ENCODE measurements around the gene KRTAP2-4.
"Not testable (repeated sequence)": the region's sequence is repeated elsewhere in the genome, so short reads cannot be mapped to it uniquely, and the experiment has no call there.

Gene KRTAP2-4

GRCh38 chr17:41069031-41069430, 3.4 kb upstream of the KRTAP2-4 start:
- no peak for DNase-seq

- no peak for DNase-seq
Measured at GRCh38 chr17:41067281-41067680, 1.6 kb upstream of the KRTAP2-4 start.

- DNase-seq = not testable (repeated sequence)
Measured at GRCh38 chr17:41065016-41065689, 526 bp downstream of the KRTAP2-4 start.

DNA sequence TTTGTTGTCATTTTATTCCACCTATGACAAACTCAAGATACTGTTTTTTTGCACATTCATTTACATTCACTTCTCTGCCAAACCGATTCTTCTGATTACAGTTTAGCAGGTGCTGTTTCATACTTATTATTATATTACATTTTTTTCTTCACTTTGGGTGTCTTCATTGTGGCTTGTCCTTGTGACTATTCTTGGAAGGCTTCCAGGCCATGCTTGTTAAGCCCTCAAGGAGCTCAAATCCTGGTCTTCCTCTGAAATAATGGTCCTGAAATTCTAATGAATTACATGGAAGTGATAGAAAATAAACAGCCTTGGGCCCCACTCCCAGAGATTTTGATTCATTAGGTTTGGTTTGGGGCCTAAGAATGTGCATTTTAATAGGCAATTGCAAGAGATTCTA, 1.4 kb downstream of the KRTAP2-4 start:
- no peak for DNase-seq

DNA sequence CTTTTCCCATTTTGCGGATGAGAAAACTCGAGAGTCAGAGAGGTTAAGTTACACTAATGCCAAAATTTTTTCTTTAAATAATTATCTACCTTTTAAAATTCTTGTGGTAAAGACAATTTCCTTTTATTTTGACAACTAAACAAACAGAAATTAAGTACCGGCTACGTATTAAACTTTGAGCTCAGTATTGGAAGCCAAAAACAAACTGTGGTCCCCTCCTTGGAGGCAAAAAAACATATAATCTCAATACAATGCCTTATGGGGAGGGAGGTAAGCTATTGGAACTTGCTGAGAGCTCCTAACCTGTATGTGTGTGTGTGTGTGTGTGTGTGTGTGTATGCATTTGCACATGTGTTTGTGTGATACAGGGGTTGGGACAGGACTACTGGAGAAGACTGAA, 2.2 kb downstream of the KRTAP2-4 start:
- DNase-seq = no peak

- no peak for DNase-seq
Measured at GRCh38 chr17:41061964-41062363, 3.7 kb downstream of the KRTAP2-4 start.

- peak; percentile 26 for DNase-seq
Measured at GRCh38 chr17:41060052-41060604, 5.6 kb downstream of the KRTAP2-4 start, which contains the start of gene KRTAP2-3. KRTAP2-3 (minus strand) TSS chr17:41060114; CDS start chr17:41060050, 64 bp downstream.

- not testable (repeated sequence) for DNase-seq
Measured at GRCh38 chr17:41059276-41060051, 6.2 kb downstream of the KRTAP2-4 start.

DNA sequence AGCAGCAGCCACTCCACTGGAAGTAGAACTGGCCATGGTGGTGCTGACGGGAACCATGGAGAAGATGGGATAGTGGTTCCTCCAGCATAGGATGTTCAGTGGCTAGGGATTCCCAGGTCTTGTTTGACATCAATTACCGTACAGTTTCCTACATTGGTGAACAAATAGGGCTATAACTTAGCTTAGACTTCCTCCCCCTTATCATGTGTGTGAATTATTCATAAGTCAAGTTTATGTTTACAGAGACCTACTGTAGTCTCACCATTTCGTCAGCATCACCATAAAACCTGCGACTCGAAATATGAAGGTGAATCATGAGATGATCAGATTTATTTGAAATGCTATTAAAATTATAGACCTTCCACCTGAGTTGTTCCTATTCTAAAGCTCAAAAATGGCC, 6.9 kb downstream of the KRTAP2-4 start:
- DNase-seq = no peak

- no peak for DNase-seq
Measured at GRCh38 chr17:41057547-41057946, 8.1 kb downstream of the KRTAP2-4 start.

DNA sequence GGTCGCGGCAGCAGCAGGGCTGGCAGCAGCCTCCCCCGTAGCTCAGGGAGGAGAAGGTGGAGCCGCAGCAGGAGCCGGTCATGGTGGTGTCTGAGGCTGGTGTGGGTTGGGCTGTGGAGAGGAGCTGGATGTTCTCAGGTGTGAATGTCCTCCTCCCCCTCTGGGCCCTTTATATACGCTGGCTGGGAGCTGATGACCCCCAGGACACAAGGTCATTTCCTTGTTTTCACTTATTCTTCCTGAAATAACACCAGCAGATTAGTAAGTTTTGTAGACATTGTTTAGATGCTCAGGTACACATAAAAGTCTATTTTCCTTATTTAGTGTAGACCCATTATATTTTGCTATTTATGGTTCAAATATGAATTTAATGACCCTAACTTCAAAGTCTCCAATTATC, 10.5 kb downstream of the KRTAP2-4 start, which contains the start of gene KRTAP2-2:
Gene KRTAP2-2, minus strand, starts transcription at position 101 of the 400 bp plus-strand sequence. Its CDS starts 19 bp downstream, at position 82.
- not testable (repeated sequence) for DNase-seq

DNA sequence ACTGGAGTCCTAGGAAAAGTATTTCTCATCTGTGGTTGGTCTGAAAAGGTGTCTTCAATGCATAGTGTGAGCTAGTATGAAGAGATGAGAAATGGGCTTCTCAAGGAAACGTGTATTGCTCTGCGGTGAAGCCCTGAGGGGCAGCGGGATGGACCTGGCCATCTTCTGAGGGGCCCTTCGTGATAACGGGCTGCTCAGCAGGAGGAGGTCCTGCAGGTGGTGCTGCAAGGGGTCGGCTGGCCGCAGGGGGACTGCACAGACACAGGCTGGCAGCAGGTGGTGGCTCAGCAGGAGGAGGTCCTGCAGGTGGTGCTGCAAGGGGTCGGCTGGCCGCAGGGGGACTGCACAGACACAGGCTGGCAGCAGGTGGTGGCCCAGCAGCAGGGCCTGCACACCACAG, 11.1 kb downstream of the KRTAP2-4 start:
- not testable (repeated sequence) for DNase-seq

DNA sequence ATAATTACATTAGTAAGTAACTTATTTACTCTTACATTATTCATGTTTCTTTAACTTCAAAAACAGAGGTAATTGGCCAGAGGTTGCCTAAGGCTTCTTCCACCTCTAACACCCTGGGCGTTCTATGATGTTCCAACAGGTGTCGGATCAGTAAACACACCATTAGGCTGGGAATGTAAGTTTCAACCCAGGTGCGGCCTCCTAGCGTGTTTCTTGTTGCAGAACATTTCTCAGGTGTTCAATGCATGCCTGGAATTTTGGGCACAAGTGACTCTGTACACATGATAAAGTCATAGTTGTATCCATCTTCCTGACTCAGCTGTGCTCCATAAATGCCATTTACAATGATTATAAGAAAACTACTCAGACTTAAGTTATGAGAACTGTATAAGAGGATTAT, 11.7 kb downstream of the KRTAP2-4 start:
- DNase-seq = no peak

- no peak for DNase-seq
Measured at GRCh38 chr17:41052566-41052965, 13.1 kb downstream of the KRTAP2-4 start.

DNA sequence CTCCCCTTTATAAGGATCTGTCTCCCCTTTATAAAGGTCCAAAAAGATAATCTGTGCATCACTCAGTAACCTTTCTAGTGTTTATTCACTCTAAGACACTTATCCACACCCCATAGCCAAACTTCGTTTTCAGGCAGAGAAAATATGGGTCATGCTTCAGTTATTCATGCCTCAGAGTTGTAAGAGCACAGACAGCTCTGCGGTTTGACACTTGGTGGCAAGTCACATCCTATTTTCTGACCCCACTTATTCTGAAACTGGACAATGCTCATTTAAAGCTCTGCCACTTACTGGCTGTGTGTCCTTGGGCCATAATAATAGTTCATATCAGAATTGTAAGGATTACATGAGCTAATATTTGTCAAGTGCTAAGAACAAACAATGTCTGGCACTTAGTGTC, 16.6 kb downstream of the KRTAP2-4 start:
- no peak for DNase-seq

GRCh38 chr17:41048441-41048840, 17.2 kb downstream of the KRTAP2-4 start:
- DNase-seq = peak; percentile 20

DNA sequence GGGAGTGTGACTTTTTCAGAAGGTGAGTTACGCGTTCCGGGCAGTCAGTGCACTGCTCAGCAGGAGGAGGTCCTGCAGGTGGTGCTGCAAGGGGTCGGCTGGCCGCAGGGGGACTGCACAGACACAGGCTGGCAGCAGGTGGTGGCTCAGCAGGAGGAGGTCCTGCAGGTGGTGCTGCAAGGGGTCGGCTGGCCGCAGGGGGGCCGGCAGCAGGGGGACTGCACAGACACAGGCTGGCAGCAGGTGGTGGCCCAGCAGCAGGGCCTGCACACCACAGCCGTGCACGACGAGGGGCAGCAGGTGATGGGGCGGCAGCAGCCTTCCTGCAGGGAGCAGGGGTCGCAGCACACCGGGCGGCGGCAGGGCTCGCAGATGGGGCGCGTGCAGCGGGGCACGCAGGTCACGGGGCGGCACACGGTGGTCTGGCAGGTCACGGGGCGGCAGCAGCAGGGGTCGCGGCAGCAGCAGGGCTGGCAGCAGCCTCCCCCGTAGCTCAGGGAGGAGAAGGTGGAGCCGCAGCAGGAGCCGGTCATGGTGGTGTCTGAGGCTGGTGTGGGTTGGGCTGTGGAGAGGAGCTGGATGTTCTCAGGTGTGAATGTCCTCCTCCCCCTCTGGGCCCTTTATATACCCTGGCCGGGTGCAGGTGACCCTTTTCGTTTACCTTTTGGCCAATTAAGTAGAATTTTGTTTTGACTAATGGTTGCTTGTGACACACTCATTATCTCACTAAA, 18.8 kb downstream of the KRTAP2-4 start, which contains the start of gene KRTAP2-1:
Gene KRTAP2-1, minus strand, starts transcription at position 582 of the 731 bp plus-strand sequence. Its CDS starts 49 bp downstream, at position 533.
- not testable (repeated sequence) for DNase-seq

DNA sequence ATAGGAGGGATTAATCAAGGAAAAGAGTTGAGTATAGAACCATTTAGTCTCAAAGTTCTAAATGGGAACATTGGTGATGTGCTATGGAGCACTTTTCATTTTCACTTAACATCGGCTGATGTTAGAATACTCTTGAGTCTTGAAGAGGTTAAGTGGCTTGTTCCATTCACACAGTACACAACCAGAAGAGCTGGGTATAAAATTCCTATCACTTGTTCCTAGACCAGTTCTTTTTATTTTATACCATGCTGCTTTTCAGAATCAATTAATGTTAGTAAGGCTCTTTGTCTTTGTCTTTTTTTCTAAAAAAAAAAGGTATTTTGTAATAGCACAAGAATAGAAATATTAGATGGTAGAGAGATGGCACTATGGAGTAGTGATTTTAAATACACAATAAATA, 22.7 kb downstream of the KRTAP2-4 start:
- no peak for DNase-seq

DNA sequence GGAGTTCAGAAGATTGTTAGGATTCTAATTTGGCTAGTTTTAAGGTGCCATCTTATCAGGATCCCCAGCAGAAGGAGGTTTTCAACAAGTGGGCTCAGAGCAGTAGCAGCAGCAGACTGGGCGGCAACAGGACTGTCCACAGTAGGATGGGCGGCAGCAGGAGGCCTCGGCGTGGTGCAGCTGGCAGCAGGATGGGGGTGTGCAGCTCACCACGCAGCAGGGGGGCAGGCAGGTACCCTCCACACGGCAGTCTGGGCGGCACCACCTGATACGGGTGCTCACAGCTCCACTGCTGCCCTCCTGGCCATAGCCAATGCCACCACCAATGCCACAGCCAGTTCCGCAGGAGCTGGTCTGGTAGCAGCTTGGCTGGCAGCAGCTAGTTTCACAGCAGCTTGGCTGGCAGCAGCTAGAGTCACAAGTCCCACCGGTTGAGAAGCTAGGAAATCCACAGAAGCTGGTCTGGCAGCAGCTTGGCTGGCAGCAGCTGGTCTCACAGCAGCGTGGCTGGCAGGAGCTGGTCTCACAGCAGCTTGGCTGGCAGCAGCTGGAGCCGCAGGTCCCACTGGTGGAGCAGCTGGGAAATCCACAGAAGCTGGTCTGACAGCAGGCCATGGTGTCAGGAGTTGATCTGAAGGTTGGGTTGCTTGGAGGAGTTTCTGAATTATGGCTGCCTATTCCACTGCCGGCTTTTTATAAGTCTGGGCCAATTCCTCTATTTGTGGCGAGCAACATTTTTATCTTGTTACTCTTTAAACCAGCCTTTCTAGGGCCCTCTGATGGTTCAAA, 24.7 kb downstream of the KRTAP2-4 start, which contains the start of gene KRTAP1-1:
Gene KRTAP1-1, minus strand, starts transcription at position 668 of the 789 bp plus-strand sequence. Its CDS starts 53 bp downstream, at position 615.
- not testable (repeated sequence) for DNase-seq

- no peak for DNase-seq
Measured at GRCh38 chr17:41037853-41038350, 27.8 kb downstream of the KRTAP2-4 start.

GRCh38 chr17:41034346-41034935, 31.2 kb downstream of the KRTAP2-4 start, which contains the start of gene KRTAP1-3:
KRTAP1-3 (minus strand) TSS chr17:41034874; CDS start chr17:41034821, 53 bp downstream.
- not testable (repeated sequence) for DNase-seq

All from T1000 (cell line).